GM12872 (cell line): ENCODE measurements around the gene HSD11B1L.

Source experiments
- TF ChIP-seq, protein P1 (sequence below): IDR thresholded peaks from 3 replicates; pipeline ENCODE4 v1.5.1; 2011; ENCODE audit warnings: low read depth, mild to moderate bottlenecking, low read length, moderate library complexity; ENCODE audit not compliant: insufficient read depth

Gene HSD11B1L

GRCh38 chr19:5667751-5668271, 13.0 kb upstream of the HSD11B1L start:
- TF ChIP-seq, protein P1, sequence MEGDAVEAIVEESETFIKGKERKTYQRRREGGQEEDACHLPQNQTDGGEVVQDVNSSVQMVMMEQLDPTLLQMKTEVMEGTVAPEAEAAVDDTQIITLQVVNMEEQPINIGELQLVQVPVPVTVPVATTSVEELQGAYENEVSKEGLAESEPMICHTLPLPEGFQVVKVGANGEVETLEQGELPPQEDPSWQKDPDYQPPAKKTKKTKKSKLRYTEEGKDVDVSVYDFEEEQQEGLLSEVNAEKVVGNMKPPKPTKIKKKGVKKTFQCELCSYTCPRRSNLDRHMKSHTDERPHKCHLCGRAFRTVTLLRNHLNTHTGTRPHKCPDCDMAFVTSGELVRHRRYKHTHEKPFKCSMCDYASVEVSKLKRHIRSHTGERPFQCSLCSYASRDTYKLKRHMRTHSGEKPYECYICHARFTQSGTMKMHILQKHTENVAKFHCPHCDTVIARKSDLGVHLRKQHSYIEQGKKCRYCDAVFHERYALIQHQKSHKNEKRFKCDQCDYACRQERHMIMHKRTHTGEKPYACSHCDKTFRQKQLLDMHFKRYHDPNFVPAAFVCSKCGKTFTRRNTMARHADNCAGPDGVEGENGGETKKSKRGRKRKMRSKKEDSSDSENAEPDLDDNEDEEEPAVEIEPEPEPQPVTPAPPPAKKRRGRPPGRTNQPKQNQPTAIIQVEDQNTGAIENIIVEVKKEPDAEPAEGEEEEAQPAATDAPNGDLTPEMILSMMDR, result no peak

DNA sequence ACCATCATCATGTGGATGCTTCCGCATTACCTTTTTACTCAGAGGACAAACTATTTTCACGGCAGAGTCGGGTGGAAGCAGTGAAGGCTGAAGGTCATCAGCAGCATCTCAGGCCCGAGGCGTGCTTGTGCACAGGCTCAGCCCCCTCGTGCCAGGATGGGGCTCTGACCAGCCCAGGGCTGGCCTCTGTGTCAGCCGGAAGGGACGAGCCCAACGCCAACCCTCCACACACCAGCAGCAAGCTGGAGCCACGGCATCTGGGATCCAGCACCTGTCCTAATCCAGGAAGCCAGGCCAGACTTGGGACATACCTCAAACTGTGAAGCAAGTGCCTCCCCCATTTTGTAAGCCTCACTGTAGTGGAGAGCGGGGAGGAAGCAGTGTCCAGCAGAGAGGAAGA, 11.6 kb upstream of the HSD11B1L start:
- TF ChIP-seq, protein P1, result no peak

DNA sequence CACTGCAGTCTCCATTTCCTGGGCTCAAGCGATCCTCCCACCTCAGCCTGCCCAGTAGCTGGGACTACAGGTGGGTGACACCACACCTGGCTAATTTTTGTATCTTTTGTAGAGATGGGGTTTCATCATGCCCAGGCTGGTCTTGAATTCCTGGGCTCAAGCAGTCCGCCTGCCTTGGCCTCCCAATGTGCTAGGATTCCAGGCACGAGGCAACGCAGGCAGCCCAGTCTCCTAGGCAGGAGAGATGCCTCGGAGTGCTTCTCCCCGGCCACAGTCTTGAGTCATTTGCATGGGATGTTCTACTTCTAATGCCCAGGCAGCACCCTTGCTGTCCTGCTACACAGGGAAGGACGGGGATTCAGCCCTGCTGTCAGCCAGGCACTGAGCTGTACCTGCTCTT, 9.2 kb upstream of the HSD11B1L start:
- TF ChIP-seq, protein P1, result no peak

DNA sequence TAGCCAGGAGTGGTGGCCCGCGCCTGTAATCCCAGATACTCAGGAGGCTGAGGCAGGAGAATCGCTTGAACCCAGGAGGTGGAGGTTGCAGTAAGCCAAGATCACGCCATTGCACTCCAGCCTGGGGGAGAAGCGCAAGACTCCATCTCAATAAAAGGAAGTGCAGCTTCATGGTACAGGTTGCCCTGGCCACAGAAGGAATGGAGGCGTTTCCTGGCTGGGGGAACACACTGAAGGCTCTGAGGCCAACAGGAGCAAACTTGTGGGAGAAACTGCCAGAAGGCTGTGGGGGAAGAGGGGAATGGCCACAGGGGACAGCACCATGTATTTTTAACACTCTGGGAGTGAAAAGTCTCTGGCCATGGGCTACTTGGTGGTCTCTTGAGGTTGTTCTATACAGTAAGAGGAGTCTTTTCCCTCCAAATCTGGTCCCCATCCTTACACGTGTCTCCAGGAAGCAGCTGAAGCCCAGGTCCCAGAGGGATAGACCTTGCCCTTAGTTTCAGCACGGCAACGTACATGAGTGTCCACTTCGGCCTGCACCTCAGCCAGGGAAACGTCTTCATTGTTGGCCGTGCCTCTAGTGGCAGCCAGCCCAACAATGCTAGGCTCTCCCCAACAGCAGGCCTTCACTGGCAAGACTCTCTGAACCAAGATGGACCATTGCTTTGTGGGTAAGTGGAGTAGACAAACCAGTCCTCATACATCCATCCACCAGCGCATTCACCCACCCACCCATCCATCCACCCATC, 7.9 kb upstream of the HSD11B1L start:
- TF ChIP-seq, protein P1, result no peak

GRCh38 chr19:5673752-5674151, 7.1 kb upstream of the HSD11B1L start:
- TF ChIP-seq, protein P1, result no peak

GRCh38 chr19:5674714-5675113, 6.1 kb upstream of the HSD11B1L start:
- TF ChIP-seq, protein P1, result no peak

DNA sequence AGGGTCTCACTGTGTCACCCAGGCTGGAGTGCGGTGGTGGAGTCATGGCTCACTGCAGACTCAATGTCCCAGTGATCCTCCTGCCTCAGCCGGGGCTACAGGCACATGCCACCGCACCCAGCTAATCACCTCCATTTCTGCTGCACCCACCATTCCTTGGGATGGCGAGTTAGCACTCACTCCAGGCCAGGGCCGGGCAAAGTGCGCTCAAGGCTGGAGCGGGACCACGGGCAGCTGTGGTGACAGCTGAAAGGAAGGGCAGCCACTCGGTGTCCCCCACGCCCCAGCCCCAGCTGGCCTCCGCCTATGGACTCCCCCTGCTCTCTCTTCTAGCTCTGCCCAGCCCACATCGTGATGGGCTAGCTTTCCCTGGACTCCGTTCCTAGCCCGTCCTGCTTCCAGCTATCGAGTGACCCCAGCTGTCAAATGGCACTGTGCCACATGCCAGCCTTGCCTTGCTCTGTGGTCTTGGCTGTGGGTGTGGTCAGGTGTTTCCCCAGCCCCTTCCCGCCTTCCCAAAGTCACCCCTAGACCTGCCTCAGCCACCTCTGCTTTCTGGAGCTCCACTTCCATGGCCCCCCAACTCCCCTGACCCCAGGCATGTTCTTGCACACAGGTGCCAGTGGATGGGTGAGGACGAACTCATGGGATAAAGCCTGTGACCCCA, 4.6 kb upstream of the HSD11B1L start:
- TF ChIP-seq, protein P1, result no peak
